Fibroblast of skin of scalp (primary cell): Measurements from ENCODE around the gene TNKS1BP1.
"Not testable (repeated sequence)": the region's sequence is repeated elsewhere in the genome, so short reads cannot be mapped to it uniquely, and the experiment has no call there.

Source experiments
- DNase-seq: peaks from one replicate; pipeline ENCODE4 v3.0.0-alpha.2; 2013

The TNKS1BP1 gene

GRCh38 chr11:57288771-57289579 is 35.8 kb downstream of the TNKS1BP1 start:
- peak; percentile 55 for DNase-seq

- DNase-seq, result no peak
Measured at GRCh38 chr11:57287884-57288283, 36.9 kb downstream of the TNKS1BP1 start.

- DNase-seq, result peak; percentile 39
Measured at GRCh38 chr11:57283231-57283990, 41.3 kb downstream of the TNKS1BP1 start.

GRCh38 chr11:57281546-57281945 is 43.2 kb downstream of the TNKS1BP1 start:
- not testable (repeated sequence) for DNase-seq

GRCh38 chr11:57279116-57279515 is 45.6 kb downstream of the TNKS1BP1 start:
- peak; percentile 81 for DNase-seq

GRCh38 chr11:57278721-57279095 is 46.0 kb downstream of the TNKS1BP1 start:
- peak; percentile 35 for DNase-seq

- peak; percentile 91 for DNase-seq
Measured at GRCh38 chr11:57277845-57278720, 46.7 kb downstream of the TNKS1BP1 start.

- DNase-seq, result no peak
Measured at GRCh38 chr11:57276971-57277675, 47.6 kb downstream of the TNKS1BP1 start.

GRCh38 chr11:57276169-57276970 is 48.4 kb downstream of the TNKS1BP1 start:
- DNase-seq, result no peak

GRCh38 chr11:57275582-57275981 is 49.2 kb downstream of the TNKS1BP1 start:
- DNase-seq, result no peak

GRCh38 chr11:57274904-57275498 is 49.8 kb downstream of the TNKS1BP1 start:
- no peak for DNase-seq

GRCh38 chr11:57273448-57274058 is 51.2 kb downstream of the TNKS1BP1 start:
- no peak for DNase-seq

GRCh38 chr11:57269571-57270021 is 55.2 kb downstream of the TNKS1BP1 start:
- no peak for DNase-seq

GRCh38 chr11:57266157-57266556 is 58.6 kb downstream of the TNKS1BP1 start:
- no peak for DNase-seq

- no peak for DNase-seq
Measured at GRCh38 chr11:57263351-57263750, 61.4 kb downstream of the TNKS1BP1 start.

GRCh38 chr11:57262157-57262556 is 62.6 kb downstream of the TNKS1BP1 start:
- DNase-seq, result no peak

- DNase-seq, result no peak
Measured at GRCh38 chr11:57260937-57261783, 63.6 kb downstream of the TNKS1BP1 start.

GRCh38 chr11:57256119-57256518 is 68.6 kb downstream of the TNKS1BP1 start:
- DNase-seq, result no peak

- peak; percentile 71 for DNase-seq
Measured at GRCh38 chr11:57255618-57256017, 69.1 kb downstream of the TNKS1BP1 start.
